ENCODE data around the gene GALNT10. TPM values are rescaled to one million over a fixed set of nuclear protein-coding genes. Genes with fewer than 3 reads are reported as not detected.

GALNT10 gene
- total RNA-seq, 2 donors from 2014 or later, result 11.5 to 19.5 TPM

DNA sequence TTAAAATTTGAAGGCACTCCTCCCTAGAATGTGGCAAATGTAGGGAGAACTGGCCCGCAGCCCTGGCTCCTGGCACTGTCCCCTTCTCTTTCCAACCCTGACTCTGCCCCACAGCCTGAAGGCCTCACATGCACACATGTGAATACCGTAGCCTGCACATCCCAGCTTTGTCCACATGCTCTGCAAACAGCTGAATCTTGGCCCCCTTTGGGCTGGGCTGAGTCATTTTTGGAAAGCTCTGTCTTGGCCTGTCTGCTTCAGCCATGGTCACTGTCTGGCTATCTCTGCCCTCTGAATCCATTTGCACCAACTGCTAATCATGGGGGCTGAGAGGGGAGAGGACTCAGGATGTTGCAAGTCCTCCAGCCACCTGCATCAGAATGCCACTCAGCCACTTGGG, 22.1 kb upstream of the GALNT10 start:
- no peaks in the 10 kb centered on the region for H3K27me3 ChIP-seq
- 80 to 86% methylated on average over 2 of the region's 2 CpGs for WGBS, 2 donors
- no peaks in the 10 kb centered on the region for H3K4me1 ChIP-seq
- ATAC-seq (no peak), DNase-seq (no peak)
- TF ChIP-seq POLR2A (IDR thresholded peaks at IDR 0.05), result no peak
- TF ChIP-seq, protein P1, sequence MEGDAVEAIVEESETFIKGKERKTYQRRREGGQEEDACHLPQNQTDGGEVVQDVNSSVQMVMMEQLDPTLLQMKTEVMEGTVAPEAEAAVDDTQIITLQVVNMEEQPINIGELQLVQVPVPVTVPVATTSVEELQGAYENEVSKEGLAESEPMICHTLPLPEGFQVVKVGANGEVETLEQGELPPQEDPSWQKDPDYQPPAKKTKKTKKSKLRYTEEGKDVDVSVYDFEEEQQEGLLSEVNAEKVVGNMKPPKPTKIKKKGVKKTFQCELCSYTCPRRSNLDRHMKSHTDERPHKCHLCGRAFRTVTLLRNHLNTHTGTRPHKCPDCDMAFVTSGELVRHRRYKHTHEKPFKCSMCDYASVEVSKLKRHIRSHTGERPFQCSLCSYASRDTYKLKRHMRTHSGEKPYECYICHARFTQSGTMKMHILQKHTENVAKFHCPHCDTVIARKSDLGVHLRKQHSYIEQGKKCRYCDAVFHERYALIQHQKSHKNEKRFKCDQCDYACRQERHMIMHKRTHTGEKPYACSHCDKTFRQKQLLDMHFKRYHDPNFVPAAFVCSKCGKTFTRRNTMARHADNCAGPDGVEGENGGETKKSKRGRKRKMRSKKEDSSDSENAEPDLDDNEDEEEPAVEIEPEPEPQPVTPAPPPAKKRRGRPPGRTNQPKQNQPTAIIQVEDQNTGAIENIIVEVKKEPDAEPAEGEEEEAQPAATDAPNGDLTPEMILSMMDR (IDR thresholded peaks at IDR 0.05), result no peak
- no peak overlapping the region for H3K27ac ChIP-seq
- intact Hi-C loops (cut with DNase I), result no loop called here
- H3K36me3 ChIP-seq (replicated peaks in 1 of 2; ENCODE audit: insufficient read depth in 1 of 2, low read depth in 2 of 2), result no peaks in the 10 kb centered on the region
- no peaks in the 10 kb centered on the region for H3K9me3 ChIP-seq
- no peak overlapping the region for H3K4me3 ChIP-seq

DNA sequence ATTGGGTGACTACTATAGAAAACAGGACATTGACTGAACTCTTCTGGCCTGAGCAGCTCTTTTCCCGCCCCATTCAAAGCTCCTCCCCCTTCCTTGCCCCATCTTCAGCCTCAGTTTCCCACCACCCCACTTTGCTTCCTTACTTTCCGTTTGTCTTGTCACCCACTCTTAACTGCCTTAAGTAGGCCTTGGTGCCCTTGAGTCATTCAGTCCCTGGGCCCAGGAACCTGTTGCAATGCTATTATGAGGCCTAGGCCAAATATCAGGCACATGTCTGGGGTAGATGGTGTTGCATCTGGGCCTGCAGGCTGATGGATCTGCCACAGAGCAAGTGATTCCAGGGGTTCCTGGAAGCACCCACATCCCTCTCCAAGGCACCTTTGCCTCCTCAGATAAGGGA, 17.7 kb upstream of the GALNT10 start:
- DNase-seq (no peak), ATAC-seq (no peak)
- Histone ChIP-seq H3K36me3 (replicated peaks in 1 of 2; ENCODE audit: insufficient read depth in 1 of 2, low read depth in 2 of 2) (no peaks in the 10 kb centered on the region), H3K9me3 (no peaks in the 10 kb centered on the region), H3K27ac (no peak overlapping the region), H3K27me3 (no peaks in the 10 kb centered on the region), H3K4me1 (no peaks in the 10 kb centered on the region), H3K4me3 (no peak overlapping the region)
- intact Hi-C loops (cut with DNase I), result no loop called here
- no peak for TF ChIP-seq POLR2A (IDR thresholded peaks at IDR 0.05)
- 71 to 76% methylated on average over 2 of the region's 2 CpGs for WGBS, 2 donors

DNA sequence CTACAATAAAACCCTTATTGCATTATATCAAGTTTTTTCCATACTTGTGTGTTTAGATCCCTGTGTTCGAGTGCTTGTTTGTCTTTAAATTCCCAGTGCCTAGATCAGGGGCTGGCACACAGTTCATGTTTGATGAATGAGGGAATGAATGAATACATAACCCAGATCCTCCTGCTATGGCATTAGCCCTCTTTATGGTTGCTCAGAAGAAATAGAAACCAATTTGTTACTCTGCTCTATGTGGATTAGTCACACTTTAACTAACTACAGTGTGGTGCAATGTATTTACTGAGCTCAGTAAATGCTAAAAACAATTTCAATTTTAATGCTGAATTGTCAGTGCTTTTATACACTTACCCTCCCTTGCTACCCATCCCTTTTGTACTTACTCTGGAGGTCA, 16.4 kb upstream of the GALNT10 start:
- no peaks in the 10 kb centered on the region for H3K9me3 ChIP-seq
- ATAC-seq, result no peak
- no peak overlapping the region for H3K27ac ChIP-seq
- H3K36me3 ChIP-seq (replicated peaks in 1 of 2; ENCODE audit: insufficient read depth in 1 of 2, low read depth in 2 of 2), result no peaks in the 10 kb centered on the region
- no peaks in the 10 kb centered on the region for H3K4me1 ChIP-seq
- intact Hi-C loops (cut with DNase I), result no loop called here
- no peak for DNase-seq
- H3K27me3 ChIP-seq, result no peaks in the 10 kb centered on the region
- WGBS, 2 donors, result 24 to 41% methylated on average over 1 of the region's 1 CpG
- H3K4me3 ChIP-seq, result no peak overlapping the region
- no peak for TF ChIP-seq POLR2A (IDR thresholded peaks at IDR 0.05)
- TF ChIP-seq, protein P1 (IDR thresholded peaks at IDR 0.05), result no peak

DNA sequence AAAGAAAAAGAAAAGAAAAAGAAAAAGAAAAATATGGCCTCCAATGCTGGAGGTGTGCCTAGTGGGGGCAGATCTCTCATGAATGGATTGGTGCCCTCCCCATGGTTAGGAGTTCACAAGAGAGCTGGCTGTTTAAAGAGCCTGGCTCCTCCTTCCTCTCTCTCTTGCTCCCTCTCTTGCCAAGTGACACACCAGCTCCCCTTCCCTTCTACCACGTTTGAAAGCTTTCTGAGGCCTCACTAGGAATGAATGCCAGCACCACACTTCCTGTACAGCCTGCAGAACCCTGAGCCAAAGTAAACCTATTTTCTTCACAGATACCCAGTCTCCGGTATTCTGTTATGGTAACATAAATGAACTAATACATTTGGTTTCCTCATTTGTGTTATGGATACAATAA, 14.4 kb upstream of the GALNT10 start:
- H3K27ac ChIP-seq, result no peak overlapping the region
- ATAC-seq (no peak), DNase-seq (no peak)

DNA sequence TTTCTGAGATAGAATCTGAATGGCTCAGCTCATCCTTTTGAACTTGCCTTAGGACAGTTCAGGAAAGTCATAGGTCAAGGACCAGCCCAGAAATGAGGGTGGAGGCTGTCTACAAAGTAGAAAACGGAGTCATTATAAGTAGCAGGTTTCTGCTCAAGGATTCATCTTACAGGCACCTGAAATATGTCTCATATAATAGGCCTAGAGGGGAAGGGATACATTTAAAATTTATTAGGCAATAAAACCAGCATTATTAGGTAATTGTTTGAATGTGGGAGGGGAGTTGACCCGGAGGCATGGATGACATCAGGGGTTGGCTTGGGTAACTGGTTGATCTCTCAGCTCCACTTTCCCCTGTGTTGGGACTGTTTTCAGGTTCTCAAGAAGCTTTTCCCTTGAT, 11.9 kb upstream of the GALNT10 start:
- no peaks in the 10 kb centered on the region for H3K36me3 ChIP-seq (replicated peaks in 1 of 2; ENCODE audit: insufficient read depth in 1 of 2, low read depth in 2 of 2)
- ATAC-seq (no peak), DNase-seq (no peak)
- no peak for TF ChIP-seq POLR2A (IDR thresholded peaks at IDR 0.05)
- TF ChIP-seq, protein P1 (IDR thresholded peaks at IDR 0.05), result no peak
- H3K4me1 ChIP-seq, result no peaks in the 10 kb centered on the region
- H3K27ac ChIP-seq, result no peak overlapping the region
- H3K9me3 ChIP-seq, result no peaks in the 10 kb centered on the region
- H3K27me3 ChIP-seq, result no peaks in the 10 kb centered on the region
- 57 to 63% methylated on average over 2 of the region's 2 CpGs for WGBS, 2 donors
- intact Hi-C loops (cut with DNase I), result loop anchor here (5.0 kb wide), 1 partner anchor 111 kb away; no protein-coding TSS in a partner anchor
- no peak overlapping the region for H3K4me3 ChIP-seq

More for the DNA sequence above, 14.4 kb upstream of the GALNT10 start:
- WGBS, 2 donors, result 12 to 15% methylated on average over 2 of the region's 2 CpGs
- no peak overlapping the region for H3K4me3 ChIP-seq
- TF ChIP-seq, protein P1 (IDR thresholded peaks at IDR 0.05), result no peak
- TF ChIP-seq POLR2A (IDR thresholded peaks at IDR 0.05), result no peak
- no peaks in the 10 kb centered on the region for H3K36me3 ChIP-seq (replicated peaks in 1 of 2; ENCODE audit: insufficient read depth in 1 of 2, low read depth in 2 of 2)
- no peaks in the 10 kb centered on the region for H3K9me3 ChIP-seq
- H3K27me3 ChIP-seq, result no peaks in the 10 kb centered on the region
- no peaks in the 10 kb centered on the region for H3K4me1 ChIP-seq
- intact Hi-C loops (cut with DNase I), result loop anchor here (5.0 kb wide), 1 partner anchor 109 kb away; no protein-coding TSS in a partner anchor

Measured in body of pancreas (tissue), 4 donors.